Aorta (tissue), 5 donors: ENCODE measurements around the gene GSTM4. TPM values are rescaled to one million over a fixed set of nuclear protein-coding genes. Genes with fewer than 3 reads are reported as not detected.
A peak's percentile ranks its signal among the peaks of the same experiment; 100 is the strongest.
"Not testable (repeated sequence)": the region's sequence is repeated elsewhere in the genome, so short reads cannot be mapped to it uniquely, and the experiment has no call there.

Experiments used
- ATAC-seq: fragments of 200-7000 bp; cut with Tn5 transposase; one replicate; pipeline ENCODE4 v1.9.1; 2022; ENCODE audit warnings: moderate library complexity; ENCODE audit not compliant: low FRiP score
- DNase-seq, 2 donors: peaks; one replicate each; pipeline ENCODE4 v3.0.0-alpha.2; 2020
- H3K27ac ChIP-seq, 2 donors: one replicate each; pipeline ENCODE4 v1.5.1; 2013; ENCODE audit warnings: low read length in 2 of 2, mild to moderate bottlenecking in 2 of 2, moderate library complexity in 2 of 2, control low read depth in 1 of 2, inconsistent platforms in 1 of 2, low read depth in 1 of 2
- H3K27me3 ChIP-seq, 2 donors: one replicate each; pipeline ENCODE4 v1.6.1; 2013; ENCODE audit warnings: control low read depth in 1 of 2, low read length in 1 of 2, mild to moderate bottlenecking in 1 of 2, moderate library complexity in 1 of 2; ENCODE audit not compliant: insufficient read depth in 2 of 2, control insufficient read depth in 1 of 2
- H3K36me3 ChIP-seq, 2 donors: one replicate each; pipeline ENCODE4 v1.6.1; 2013; ENCODE audit warnings: control low read depth in 1 of 2, low read length in 1 of 2, mild to moderate bottlenecking in 1 of 2; ENCODE audit not compliant: insufficient read depth in 2 of 2, control insufficient read depth in 1 of 2
- H3K4me1 ChIP-seq, 2 donors: one replicate each; pipeline ENCODE4 v1.6.1; 2013; ENCODE audit warnings: low read length in 2 of 2, control low read depth in 1 of 2, mild to moderate bottlenecking in 1 of 2, moderate library complexity in 1 of 2; ENCODE audit not compliant: insufficient read depth in 2 of 2, control insufficient read depth in 1 of 2
- H3K4me3 ChIP-seq, 2 donors: one replicate each; pipeline ENCODE4 v1.5.1; 2013; ENCODE audit warnings: low read length in 2 of 2, control low read depth in 1 of 2, mild to moderate bottlenecking in 1 of 2
- H3K9me3 ChIP-seq: one replicate; pipeline ENCODE4 v1.6.1; 2013; ENCODE audit warnings: mild to moderate bottlenecking, low read length; ENCODE audit not compliant: control insufficient read depth
- WGBS, 2 donors: extraction: QIAGEN DNeasy Blood & Tissue Kit; methylation state at CpG; one replicate each; pipeline ENCODE4 v1.1.7; 2013; 5-methylcytosine and 5-hydroxymethylcytosine counted together
- intact Hi-C, 2 donors: fragments of 100-400 bp; cut with DNase I; formaldehyde crosslinking; loops; one replicate each; pipeline versions ENCODE4 v1.14.2 to v1.15.0; 2022
- polyA plus RNA-seq, 2 donors: library from polyadenylated mRNA; stranded (reverse); fragments of 200-250 nt; gene quantifications; one replicate each; pipeline ENCODE4 v1.2.3, GENCODE V29; 2013
- total RNA-seq, 2 donors: library from RNA; stranded (reverse); fragmentation: NEBNext Ultra II Directional; extraction: Animal tissue kit (Norgen Biotek cat#: 25700); gene quantifications; one replicate each; pipeline ENCODE4 v1.2.1, GENCODE V29; 2021
- donor health status: healthy with polysubstance abuse.
- donor health status: Bipolar disorder and iron deficiency.
- donor health status: DM: no; HTN: no; CAD: no.
- donor health status: DM: no; HTN: no; CAD: no.
- donor health status: DM: yes; HTN: yes; CAD: no.

Gene GSTM4
- total and polyA plus RNA-seq, 4 donors, result 15.0 to 53.1 (median 31.8) TPM

- DNase-seq (no peak), ATAC-seq (no peak)
- Histone ChIP-seq H3K9me3 (no peaks in the 10 kb centered on the region), H3K4me1 (peaks cover 0 to 5% of the 10 kb centered on the region in 2 donors), H3K27ac (no peak overlapping the region), H3K27me3 (no peaks in the 10 kb centered on the region), H3K4me3 (no peak overlapping the region), H3K36me3 (no peaks in the 10 kb centered on the region)
- intact Hi-C loops, result no loop called here
- WGBS, 2 donors, result 80 to 81% methylated on average over 2 of the region's 2 CpGs
Observed at GRCh38 chr1:109653306-109653705, 2.6 kb upstream of the GSTM4 start.

- no peaks in the 10 kb centered on the region for H3K9me3 ChIP-seq
- ATAC-seq, result no peak
- H3K36me3 ChIP-seq, result no peaks in the 10 kb centered on the region
- no peak for DNase-seq
- no peak overlapping the region for H3K4me3 ChIP-seq
- intact Hi-C loops, result no loop called here
- peak overlapping the region in 1 of 2 donors; percentile 6 for H3K27ac ChIP-seq
- peaks cover 0 to 5% of the 10 kb centered on the region in 2 donors for H3K4me1 ChIP-seq
- H3K27me3 ChIP-seq, result no peaks in the 10 kb centered on the region
- WGBS, 2 donors, result 90% methylated on average over 12 of the region's 12 CpGs
Observed at GRCh38 chr1:109654519-109654918, 1.4 kb upstream of the GSTM4 start.

GRCh38 chr1:109657395-109657794 lies 1.5 kb downstream of the GSTM4 start:
- Histone ChIP-seq H3K27me3 (no peaks in the 10 kb centered on the region), H3K27ac (no peak overlapping the region), H3K4me3 (no peak overlapping the region), H3K36me3 (no peaks in the 10 kb centered on the region), H3K9me3 (no peaks in the 10 kb centered on the region), H3K4me1 (no peaks in the 10 kb centered on the region)
- ATAC-seq (no peak), DNase-seq (peak in 1 of 2 donors; percentile 64)
- intact Hi-C loops, result no loop called here
- WGBS, 2 donors, result 91 to 94% methylated on average over 4 of the region's 4 CpGs

DNA sequence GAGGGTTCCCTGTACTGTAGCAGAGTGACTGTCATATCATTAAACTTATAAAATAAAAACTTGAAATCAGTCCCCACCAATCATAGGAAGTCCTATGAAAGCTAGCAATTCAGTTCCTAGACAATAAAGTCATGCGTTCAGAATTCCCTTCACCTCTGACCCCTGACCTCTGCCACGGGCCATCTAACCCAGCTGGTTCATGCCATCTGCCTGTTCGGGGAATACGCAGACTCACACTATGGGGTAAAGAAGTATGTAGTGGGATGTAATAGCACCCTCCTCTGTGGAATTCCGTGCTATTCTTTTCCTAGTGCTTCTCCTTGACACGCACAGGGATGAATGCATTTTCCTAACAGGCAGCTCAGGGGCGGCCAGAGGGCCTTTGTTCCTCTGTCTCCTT lies 2.1 kb downstream of the GSTM4 start:
- no peaks in the 10 kb centered on the region for H3K9me3 ChIP-seq
- DNase-seq, result no peak
- intact Hi-C loops, result no loop called here
- no peaks in the 10 kb centered on the region for H3K4me1 ChIP-seq
- no peaks in the 10 kb centered on the region for H3K27me3 ChIP-seq
- ATAC-seq, result no peak
- 76% methylated on average over 7 of the region's 7 CpGs for WGBS, 2 donors
- H3K36me3 ChIP-seq, result no peaks in the 10 kb centered on the region
- H3K27ac ChIP-seq, result no peak overlapping the region
- H3K4me3 ChIP-seq, result no peak overlapping the region

GRCh38 chr1:109658533-109659042 lies 2.7 kb downstream of the GSTM4 start:
- no peak overlapping the region for H3K4me3 ChIP-seq
- intact Hi-C loops, result no loop called here
- ATAC-seq, result no peak
- H3K4me1 ChIP-seq, result no peaks in the 10 kb centered on the region
- H3K36me3 ChIP-seq, result no peaks in the 10 kb centered on the region
- no peaks in the 10 kb centered on the region for H3K27me3 ChIP-seq
- WGBS, 2 donors, result 55% methylated on average over 3 of the region's 3 CpGs
- no peak for DNase-seq
- H3K9me3 ChIP-seq, result no peaks in the 10 kb centered on the region
- no peak overlapping the region for H3K27ac ChIP-seq

DNA sequence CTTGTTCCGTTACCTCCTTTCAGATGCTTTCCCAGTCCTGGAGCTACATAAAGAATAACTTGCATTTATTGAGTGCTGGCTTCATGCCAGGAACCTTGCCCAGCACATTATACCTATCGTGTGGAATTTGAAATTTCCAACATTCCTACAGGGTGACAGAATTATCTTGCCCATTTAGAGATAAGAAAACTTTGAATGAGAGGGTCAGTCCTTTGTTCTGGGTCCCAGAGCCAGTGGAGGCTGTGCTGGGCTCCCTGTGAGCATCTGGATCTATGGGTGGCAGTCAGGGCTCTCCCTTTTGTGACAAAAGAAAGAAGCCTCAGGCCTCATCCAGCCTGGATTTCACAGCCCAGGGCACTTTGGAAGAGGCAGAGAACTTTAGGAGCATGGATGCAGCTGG lies 3.2 kb downstream of the GSTM4 start:
- no peaks in the 10 kb centered on the region for H3K9me3 ChIP-seq
- intact Hi-C loops, result no loop called here
- H3K4me1 ChIP-seq, result no peaks in the 10 kb centered on the region
- ATAC-seq (no peak), DNase-seq (no peak)
- no peak overlapping the region for H3K4me3 ChIP-seq
- H3K27me3 ChIP-seq, result no peaks in the 10 kb centered on the region
- H3K27ac ChIP-seq, result no peak overlapping the region
- H3K36me3 ChIP-seq, result no peaks in the 10 kb centered on the region
- 41 to 48% methylated on average over 2 of the region's 2 CpGs for WGBS, 2 donors

GRCh38 chr1:109659997-109660690 lies 4.2 kb downstream of the GSTM4 start:
- DNase-seq, result no peak
- Histone ChIP-seq H3K9me3 (no peaks in the 10 kb centered on the region), H3K27me3 (no peaks in the 10 kb centered on the region), H3K4me3 (no peak overlapping the region), H3K4me1 (no peaks in the 10 kb centered on the region), H3K27ac (no peak overlapping the region), H3K36me3 (no peaks in the 10 kb centered on the region)
- ATAC-seq, result no peak
- 79 to 84% methylated on average over 5 of the region's 5 CpGs for WGBS, 2 donors
- intact Hi-C loops, result no loop called here

GRCh38 chr1:109660691-109661026 lies 4.8 kb downstream of the GSTM4 start:
- H3K27me3 ChIP-seq, DNase-seq, intact Hi-C loops, H3K27ac ChIP-seq, H3K4me1 ChIP-seq, ATAC-seq, H3K9me3 ChIP-seq, H3K4me3 ChIP-seq, H3K36me3 ChIP-seq: not testable (repeated sequence)
- 72 to 83% methylated on average over 3 of the region's 4 CpGs for WGBS, 2 donors

DNA sequence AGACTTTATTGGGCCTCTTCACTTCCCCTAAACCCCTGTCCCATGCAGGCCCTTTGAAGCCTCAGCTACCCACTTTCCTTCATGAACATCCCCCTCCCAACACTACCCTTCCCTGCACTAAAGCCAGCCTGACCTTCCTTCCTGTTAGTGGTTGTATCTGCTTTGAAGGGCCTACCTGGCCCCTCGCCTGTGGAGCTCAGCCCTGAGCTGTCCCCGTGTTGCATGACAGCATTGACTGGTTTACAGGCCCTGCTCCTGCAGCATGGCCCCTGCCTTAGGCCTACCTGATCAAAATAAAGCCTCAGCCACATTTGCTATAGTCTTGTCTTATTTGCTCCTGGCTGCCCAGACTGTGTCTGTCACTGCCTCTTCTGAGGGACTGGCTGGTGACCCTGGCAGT lies 5.5 kb downstream of the GSTM4 start:
- Histone ChIP-seq H3K27me3 (no peaks in the 10 kb centered on the region), H3K4me1 (no peaks in the 10 kb centered on the region), H3K36me3 (no peaks in the 10 kb centered on the region), H3K4me3 (no peak overlapping the region), H3K9me3 (no peaks in the 10 kb centered on the region), H3K27ac (no peak overlapping the region)
- DNase-seq, result no peak
- 88 to 90% methylated on average over 2 of the region's 2 CpGs for WGBS, 2 donors
- intact Hi-C loops, result no loop called here
- no peak for ATAC-seq
